WTC11 (cell line): ENCODE data around the gene PRR19.

Experiments used
- CREB1 ChIP-seq: sonication (generic); formaldehyde crosslinking; IDR thresholded peaks from 2 replicates; pipeline ENCODE4 v1.8.0; 2023; ENCODE audit warnings: mild to moderate bottlenecking, missing genetic modification reagents
- IRF2 ChIP-seq: sonication (generic); formaldehyde crosslinking; IDR thresholded peaks from 2 replicates; pipeline ENCODE4 v1.8.0; 2022; ENCODE audit warnings: low read depth, missing genetic modification reagents, borderline replicate concordance
- TF ChIP-seq, protein P1 (sequence below): fragments of 200-600 bp; IDR thresholded peaks from 2 replicates; pipeline ENCODE4 v1.8.0; 2022; ENCODE audit warnings: antibody characterized with exemption
- TF ChIP-seq, protein P2 (sequence below): sonication (generic); formaldehyde crosslinking; IDR thresholded peaks from 2 replicates; pipeline ENCODE4 v1.8.1; 2023; ENCODE audit warnings: mild to moderate bottlenecking, missing genetic modification reagents, borderline replicate concordance
- TF ChIP-seq, protein P3 (sequence below): sonication (generic); formaldehyde crosslinking; IDR thresholded peaks from 2 replicates; pipeline ENCODE4 v1.8.0; 2023; ENCODE audit warnings: missing genetic modification reagents

DNA sequence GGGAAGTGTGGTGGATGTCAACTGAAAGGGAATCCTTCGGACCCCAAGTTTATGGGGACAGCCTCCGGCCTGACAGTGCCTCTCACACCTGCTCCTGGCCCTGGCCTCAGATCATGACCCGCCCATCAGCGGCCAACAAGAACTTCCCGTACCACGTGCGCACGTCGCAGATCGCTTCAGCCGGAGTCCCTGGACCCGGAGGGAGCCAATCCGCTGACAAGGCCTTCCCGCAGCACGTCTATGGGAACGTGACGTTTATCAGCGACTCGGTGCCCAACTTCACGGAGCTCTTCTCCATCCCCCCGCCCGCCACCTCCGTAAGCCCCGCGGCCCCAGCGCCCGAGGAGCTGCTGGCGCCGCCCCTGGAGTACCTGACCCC, 21.5 kb downstream of the PRR19 start:
- TF ChIP-seq CREB1 (CRISPR knock-in tag) (no peak), IRF2 (no peak)
- TF ChIP-seq, protein P1, sequence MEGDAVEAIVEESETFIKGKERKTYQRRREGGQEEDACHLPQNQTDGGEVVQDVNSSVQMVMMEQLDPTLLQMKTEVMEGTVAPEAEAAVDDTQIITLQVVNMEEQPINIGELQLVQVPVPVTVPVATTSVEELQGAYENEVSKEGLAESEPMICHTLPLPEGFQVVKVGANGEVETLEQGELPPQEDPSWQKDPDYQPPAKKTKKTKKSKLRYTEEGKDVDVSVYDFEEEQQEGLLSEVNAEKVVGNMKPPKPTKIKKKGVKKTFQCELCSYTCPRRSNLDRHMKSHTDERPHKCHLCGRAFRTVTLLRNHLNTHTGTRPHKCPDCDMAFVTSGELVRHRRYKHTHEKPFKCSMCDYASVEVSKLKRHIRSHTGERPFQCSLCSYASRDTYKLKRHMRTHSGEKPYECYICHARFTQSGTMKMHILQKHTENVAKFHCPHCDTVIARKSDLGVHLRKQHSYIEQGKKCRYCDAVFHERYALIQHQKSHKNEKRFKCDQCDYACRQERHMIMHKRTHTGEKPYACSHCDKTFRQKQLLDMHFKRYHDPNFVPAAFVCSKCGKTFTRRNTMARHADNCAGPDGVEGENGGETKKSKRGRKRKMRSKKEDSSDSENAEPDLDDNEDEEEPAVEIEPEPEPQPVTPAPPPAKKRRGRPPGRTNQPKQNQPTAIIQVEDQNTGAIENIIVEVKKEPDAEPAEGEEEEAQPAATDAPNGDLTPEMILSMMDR: no peak
- TF ChIP-seq, protein P2, sequence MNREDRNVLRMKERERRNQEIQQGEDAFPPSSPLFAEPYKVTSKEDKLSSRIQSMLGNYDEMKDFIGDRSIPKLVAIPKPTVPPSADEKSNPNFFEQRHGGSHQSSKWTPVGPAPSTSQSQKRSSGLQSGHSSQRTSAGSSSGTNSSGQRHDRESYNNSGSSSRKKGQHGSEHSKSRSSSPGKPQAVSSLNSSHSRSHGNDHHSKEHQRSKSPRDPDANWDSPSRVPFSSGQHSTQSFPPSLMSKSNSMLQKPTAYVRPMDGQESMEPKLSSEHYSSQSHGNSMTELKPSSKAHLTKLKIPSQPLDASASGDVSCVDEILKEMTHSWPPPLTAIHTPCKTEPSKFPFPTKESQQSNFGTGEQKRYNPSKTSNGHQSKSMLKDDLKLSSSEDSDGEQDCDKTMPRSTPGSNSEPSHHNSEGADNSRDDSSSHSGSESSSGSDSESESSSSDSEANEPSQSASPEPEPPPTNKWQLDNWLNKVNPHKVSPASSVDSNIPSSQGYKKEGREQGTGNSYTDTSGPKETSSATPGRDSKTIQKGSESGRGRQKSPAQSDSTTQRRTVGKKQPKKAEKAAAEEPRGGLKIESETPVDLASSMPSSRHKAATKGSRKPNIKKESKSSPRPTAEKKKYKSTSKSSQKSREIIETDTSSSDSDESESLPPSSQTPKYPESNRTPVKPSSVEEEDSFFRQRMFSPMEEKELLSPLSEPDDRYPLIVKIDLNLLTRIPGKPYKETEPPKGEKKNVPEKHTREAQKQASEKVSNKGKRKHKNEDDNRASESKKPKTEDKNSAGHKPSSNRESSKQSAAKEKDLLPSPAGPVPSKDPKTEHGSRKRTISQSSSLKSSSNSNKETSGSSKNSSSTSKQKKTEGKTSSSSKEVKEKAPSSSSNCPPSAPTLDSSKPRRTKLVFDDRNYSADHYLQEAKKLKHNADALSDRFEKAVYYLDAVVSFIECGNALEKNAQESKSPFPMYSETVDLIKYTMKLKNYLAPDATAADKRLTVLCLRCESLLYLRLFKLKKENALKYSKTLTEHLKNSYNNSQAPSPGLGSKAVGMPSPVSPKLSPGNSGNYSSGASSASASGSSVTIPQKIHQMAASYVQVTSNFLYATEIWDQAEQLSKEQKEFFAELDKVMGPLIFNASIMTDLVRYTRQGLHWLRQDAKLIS (CRISPR knock-in tag): no peak
- TF ChIP-seq, protein P3, sequence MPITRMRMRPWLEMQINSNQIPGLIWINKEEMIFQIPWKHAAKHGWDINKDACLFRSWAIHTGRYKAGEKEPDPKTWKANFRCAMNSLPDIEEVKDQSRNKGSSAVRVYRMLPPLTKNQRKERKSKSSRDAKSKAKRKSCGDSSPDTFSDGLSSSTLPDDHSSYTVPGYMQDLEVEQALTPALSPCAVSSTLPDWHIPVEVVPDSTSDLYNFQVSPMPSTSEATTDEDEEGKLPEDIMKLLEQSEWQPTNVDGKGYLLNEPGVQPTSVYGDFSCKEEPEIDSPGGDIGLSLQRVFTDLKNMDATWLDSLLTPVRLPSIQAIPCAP (CRISPR knock-in tag): 0 out of 2 replicates have a peak, but pooled peaks have one; percentile 33
